Right kidney (tissue), 1 donor: ENCODE results near the gene FLACC1.

Source experiments
- DNase-seq: peaks from one replicate; pipeline ENCODE4 v3.0.0-alpha.2; 2016

Gene FLACC1

DNA sequence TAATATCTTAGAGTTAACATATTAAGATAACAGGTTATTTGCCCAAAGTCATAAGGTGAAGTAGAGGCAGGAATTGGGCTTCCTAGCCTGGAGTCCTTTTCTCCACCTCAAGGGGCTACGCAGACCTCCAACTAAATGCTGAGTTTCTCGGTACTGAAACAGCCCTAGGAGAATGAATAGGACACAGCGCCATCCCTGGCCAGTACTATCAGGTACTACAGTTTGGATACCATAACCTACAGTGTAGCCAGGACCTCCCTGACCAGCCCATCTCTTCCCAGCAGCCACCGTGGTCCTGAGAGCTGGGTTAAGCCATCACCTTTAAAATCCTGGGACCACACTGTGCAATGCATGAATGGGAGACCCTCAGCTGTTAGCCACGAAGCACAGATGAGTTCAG lies 81.2 kb downstream of the FLACC1 start:
- DNase-seq = no peak

DNA sequence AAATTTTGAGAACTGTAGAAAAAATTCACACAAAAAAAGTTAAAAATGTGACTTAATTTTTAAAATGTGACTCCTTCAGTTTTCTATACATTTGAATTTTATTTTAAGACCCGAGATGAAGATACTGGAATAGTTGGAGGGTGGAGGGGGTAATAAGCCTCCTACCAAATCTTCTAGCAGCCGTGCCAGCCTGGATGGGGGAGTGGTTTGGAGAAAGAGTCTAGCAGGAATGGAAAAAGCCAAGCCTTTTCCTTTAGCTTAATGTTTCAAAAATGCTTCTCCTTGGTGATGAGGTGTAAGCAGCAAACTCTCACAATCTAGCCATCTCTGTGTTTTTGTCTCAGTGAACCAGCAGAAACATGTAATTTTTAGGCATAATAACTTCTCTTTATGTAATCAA lies 82.1 kb downstream of the FLACC1 start:
- no peak for DNase-seq

- DNase-seq = no peak
Measured at GRCh38 chr2:201273330-201273983, 83.7 kb downstream of the FLACC1 start.

GRCh38 chr2:201271917-201272316 lies 85.2 kb downstream of the FLACC1 start:
- no peak for DNase-seq

GRCh38 chr2:201270293-201271001 lies 86.7 kb downstream of the FLACC1 start:
- no peak for DNase-seq

GRCh38 chr2:201269764-201270163 lies 87.4 kb downstream of the FLACC1 start:
- DNase-seq = no peak

DNA sequence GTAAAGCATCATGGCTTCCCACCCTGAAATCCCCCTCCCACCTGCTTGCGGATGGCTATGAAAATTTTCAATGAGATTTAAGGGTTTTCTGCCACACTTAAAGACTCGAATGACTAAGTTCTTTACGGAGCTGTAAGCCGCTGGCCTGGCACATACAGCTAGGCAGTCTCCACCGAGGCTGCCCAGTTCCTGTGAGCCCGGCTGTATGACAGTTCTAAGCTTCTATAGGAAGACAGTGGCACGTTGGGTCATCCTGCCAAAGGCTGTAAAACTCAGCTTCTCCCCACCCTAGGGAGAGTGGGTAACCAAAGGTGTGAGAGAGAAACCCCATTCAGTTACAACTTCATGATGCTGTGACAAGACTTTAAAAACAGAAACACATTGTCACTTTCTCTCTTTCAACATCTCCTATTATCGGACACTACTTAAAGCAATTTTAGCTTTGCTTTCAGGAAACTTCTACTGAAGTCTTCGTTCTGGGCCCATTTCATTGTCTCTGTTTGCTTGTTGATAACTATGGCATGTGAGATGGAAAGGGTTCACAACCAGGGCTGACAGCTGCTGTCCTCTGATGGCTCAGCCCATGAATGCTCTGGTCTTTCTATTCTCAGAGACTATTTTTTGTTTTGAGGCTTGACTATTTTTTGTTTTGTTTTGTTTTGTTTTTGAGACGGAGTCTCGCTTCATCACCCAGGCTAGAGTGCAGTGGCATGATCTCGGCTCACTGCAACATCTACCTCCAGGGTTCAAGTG lies 89.7 kb downstream of the FLACC1 start:
- no peak for DNase-seq

- no peak for DNase-seq
Measured at GRCh38 chr2:201266629-201267028, 90.5 kb downstream of the FLACC1 start.

DNA sequence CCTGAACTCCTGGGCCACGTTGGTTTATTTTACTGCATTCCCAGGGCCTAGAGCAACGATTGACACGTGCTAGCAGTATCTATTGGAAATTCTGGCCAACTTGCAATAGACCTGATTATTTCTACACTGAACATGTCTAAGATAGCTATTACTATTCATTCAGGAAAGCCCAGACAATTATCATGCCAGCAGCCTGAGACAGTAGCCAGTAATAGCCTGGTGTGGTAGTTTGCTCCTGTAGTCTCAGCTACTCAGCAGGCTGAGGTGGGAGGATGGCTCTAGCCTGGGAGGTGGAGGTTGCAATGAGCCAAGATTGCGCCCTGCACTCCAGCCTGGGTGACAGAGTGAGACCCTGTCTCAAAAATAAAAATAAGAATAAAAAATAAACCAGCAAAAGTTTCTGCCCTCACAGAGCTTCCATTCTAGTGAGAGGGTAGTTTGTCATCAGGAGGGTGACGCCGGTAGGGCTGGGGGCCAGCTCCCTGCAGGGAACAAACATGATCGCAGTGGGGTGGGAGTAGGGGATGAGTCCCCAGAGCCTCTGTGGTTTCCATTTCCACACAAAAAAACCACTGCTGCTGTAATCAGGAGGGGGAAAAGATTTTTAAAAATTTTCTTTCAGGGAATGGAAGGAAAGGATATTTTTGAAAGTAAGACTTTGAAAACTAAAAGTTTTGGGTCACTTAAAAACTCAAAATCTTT lies 92.5 kb downstream of the FLACC1 start:
- DNase-seq = no peak

GRCh38 chr2:201263779-201264178 lies 93.4 kb downstream of the FLACC1 start:
- no peak for DNase-seq

- no peak for DNase-seq
Measured at GRCh38 chr2:201262718-201263117, 94.4 kb downstream of the FLACC1 start.

GRCh38 chr2:201261906-201262305 lies 95.2 kb downstream of the FLACC1 start:
- DNase-seq = no peak

- DNase-seq = no peak
Measured at GRCh38 chr2:201261471-201261870, 95.7 kb downstream of the FLACC1 start.

DNA sequence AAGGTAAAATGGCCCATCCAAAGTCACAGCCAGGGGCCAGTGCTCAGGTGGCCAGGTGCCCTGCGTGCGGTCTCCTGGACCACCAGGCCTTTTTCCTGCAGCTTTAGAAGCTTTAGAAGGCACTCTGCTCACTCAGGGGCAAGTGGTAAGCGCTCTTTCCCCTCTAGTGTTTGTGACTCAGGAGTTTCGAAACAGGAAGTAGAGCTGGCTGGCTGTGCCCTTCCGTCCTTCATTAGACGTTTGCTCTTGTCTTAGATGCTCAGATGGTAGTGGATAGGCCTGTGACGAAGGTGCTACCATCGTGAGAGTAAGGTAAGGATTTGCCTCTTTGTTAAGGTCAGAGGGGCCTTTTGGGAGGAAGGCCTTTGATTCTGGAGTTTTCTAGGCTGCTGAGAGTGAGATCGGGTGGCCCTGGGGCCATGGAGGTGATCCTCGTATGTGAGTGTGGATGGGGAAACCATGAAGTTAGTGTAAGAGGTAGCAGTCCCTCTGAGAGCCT lies 96.8 kb downstream of the FLACC1 start, which contains the start of gene CASP8:
TSS of gene CASP8 (plus strand) at position 235 of the 499 bp plus-strand sequence. CDS start 5,951 bp downstream, outside the sequence.
- DNase-seq = no peak

GRCh38 chr2:201258666-201259615 lies 98.2 kb downstream of the FLACC1 start:
- DNase-seq = no peak

DNA sequence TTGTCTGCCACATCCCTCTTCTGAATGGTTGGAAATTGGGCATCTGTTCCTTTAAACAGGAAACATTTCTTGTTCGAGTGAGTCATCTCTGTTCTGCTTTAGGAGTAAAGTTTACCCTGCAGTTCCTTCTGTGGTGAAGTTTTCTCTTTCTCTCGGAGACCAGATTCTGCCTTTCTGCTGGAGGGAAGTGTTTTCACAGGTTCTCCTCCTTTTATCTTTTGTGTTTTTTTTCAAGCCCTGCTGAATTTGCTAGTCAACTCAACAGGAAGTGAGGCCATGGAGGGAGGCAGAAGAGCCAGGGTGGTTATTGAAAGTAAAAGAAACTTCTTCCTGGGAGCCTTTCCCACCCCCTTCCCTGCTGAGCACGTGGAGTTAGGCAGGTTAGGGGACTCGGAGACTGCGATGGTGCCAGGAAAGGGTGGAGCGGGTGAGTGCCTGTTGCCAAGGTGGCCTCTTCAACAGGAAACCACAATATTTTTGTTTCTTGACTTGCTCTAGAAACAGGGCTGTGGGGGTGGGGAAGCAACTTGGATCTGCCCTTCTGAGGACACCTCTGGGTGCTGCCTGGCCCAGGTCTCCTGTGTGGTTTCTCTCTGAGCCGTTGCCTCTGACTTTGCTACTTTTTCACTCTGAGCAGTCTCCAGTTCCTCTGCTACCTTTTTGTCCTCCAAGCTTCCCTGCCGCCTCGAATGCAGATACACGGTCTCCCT lies 99.0 kb downstream of the FLACC1 start:
- peak; percentile 72 for DNase-seq

GRCh38 chr2:201257381-201257955 lies 99.7 kb downstream of the FLACC1 start:
- no peak for DNase-seq

GRCh38 chr2:201256082-201256481 lies 101.1 kb downstream of the FLACC1 start:
- DNase-seq = no peak

GRCh38 chr2:201255408-201256033 lies 101.6 kb downstream of the FLACC1 start:
- DNase-seq = no peak
